HG02852 (cell line): ENCODE results near the gene EHD3.

Experiments used
- ATAC-seq: cut with Tn5 transposase; IDR thresholded peaks from one replicate; pipeline ENCODE4 v1.9.1; 2021; ENCODE audit warnings: mild to moderate bottlenecking, moderate library complexity; ENCODE audit not compliant: unreplicated experiment

EHD3 gene

GRCh38 chr2:31235504-31235902 lies 1.6 kb downstream of the EHD3 start:
- ATAC-seq, result no peak

DNA sequence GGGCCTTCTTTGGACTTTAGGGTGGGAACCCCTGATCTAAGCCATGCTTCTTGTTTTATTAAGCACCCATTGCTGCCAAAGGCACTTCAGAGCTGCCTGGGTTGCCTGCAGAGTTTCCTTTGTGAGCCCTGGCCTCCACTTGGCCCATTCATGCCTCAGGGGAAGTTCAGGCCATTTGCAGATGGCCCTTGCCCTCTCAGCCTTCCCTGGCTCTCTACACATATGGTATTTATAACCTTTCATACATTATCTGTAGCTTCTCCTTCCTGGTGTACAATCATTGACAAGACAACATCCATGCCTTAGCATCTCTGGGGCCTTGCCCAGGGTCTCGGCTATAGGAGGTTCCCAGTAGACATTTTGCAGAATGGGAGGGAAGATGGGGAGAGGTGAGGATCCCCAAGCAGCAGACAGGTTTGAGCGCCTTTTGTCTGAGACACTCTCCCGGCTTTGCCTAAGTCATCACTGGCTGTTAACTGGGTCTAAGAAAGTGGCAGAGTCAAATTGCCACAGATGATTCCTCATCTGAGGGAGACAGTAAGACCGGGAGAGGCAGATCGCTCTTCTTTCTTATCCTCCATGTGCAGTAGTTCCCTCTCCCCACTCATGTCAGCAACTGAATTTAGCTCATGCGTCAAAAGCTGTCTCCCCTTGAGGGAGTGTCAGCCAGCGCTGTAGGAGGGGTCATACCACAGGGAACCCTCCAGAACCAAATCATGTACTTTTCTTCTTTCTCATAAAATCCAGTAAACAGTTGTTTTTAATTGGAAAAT lies 2.7 kb downstream of the EHD3 start:
- ATAC-seq, result no peak

GRCh38 chr2:31237348-31238017 lies 3.5 kb downstream of the EHD3 start:
- ATAC-seq, result no peak

- no peak for ATAC-seq
Measured at GRCh38 chr2:31238126-31238905, 4.4 kb downstream of the EHD3 start.

GRCh38 chr2:31238906-31239592 lies 5.1 kb downstream of the EHD3 start:
- no peak for ATAC-seq

- no peak for ATAC-seq
Measured at GRCh38 chr2:31239593-31240177, 5.7 kb downstream of the EHD3 start.

DNA sequence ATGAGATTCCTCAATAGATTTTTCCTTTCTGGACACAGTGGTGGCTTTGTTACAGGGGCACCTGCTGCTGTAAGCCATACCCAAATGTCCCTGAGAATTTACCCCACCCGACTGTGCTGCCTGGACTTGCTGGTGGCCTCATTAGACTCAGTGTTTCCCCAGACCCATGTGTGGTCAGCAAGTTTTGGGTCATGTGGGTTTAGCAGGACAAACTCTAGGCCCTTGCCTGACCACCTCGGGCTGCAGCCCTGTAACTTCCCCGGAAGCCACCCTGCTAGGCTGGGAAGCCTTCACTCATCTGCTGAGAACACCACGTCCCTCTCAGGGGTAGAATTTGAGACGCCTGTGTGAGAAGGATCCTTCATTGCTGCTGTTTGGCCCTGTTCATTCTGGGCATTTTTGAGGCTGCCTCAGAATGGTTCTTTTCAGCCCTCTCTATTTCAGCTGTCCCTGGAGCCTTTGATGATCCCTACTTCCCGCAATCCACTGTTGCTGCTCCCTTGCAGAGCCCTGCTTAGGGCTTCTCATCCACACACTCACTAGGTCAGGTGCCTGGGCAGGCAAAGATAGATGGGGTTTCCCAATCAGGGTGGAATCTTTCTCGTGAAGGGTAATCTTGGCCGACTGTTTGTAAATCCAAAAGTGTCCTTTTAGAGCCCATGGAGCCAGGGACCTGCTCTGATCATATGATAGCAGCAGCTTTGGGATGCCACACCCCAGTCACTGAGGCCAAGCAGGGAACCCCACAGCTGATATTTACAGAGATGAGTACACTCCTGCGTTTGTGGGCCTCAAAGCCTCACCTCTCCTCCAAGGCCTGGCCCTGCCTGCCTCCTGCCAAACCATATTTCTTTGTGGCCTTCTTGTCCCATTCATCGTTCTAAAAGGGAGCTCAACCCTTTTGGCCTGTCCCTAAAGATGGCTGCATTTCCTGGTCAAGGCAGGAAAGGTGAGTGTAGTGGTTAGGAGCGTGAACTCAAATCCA lies 6.7 kb downstream of the EHD3 start:
- no peak for ATAC-seq

DNA sequence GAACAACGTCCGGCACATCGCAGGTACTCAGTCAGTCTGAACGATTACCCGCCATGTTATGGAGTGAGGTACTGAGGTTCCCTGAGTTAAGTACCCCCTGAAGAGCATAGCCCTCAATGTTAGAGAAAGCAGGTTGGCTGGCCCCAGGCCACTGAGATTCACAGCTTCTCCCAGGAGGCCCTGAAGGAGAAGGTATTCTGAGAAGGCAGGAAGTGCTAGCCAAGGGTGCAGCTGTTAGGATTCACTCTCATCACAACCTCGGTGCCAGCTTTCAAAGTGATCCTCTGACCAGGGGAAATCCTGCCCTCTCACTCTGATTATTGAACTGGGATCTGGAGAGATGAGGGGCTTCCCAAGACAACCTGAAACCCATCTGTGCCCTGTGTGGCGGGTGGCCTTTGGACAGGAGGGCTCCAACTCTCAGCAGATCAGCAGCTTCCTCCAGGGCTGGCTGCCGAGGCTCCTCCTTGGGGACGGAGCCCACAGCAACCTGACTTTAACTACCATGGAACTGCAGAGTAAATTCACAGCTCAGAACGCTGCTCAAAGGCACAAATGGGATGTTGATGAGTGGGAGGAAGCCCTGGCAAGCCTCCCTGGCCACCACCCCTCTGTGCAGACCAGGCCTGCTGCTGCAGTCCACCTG lies 7.8 kb downstream of the EHD3 start:
- ATAC-seq, result no peak

GRCh38 chr2:31243053-31243452 lies 9.1 kb downstream of the EHD3 start:
- no peak for ATAC-seq

GRCh38 chr2:31244101-31244500 lies 10.1 kb downstream of the EHD3 start:
- no peak for ATAC-seq

DNA sequence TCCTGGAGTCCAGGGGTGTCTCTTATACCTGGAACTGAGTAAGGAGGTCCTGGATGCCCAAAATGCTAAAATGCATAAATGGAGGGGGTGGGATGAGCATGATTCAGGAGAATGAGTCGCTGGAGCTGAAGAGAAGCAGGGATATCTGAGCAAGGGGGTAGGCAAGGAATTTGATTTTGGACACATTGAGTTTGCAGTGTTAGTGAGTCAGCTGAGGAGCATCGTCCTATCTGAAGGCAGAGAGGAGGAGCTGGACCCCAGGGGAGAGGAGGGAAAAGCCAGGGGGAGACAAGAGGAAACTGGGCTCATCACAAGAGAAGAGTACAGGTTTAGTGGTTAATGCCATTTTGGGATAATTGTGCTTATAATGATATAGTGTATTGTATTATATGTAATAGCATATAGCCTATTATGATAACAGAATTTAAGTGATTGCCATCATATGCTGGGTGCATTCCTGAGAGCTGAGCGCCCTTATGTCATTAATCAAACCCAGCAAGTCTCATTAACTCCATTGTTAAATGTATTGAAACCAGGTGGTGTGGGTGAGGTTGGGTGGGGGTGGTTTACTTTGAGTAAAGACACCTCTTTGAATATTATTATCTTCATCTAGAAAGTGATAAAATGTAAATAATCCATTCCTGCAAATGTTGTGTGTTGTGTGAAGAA lies 12.4 kb downstream of the EHD3 start:
- no peak for ATAC-seq

DNA sequence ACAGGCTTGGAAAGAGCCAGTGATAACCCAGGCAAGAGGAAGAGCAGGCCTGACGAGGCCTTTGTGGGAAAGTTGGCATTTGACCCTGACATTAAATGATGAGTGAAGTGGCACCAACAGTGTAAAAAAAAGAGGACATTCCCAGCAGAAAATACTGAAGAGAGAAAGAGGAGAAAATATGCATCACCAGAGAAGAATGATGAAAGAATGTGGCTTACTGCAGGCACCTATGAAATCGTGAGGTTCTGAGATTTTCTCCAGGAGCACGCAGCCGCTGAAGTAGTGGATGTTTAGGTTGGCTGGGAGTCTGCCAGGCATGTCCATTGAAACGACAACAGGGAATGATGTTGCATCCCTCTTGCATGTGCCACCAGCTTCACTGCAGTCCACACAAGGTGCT lies 13.8 kb downstream of the EHD3 start:
- ATAC-seq, result no peak

GRCh38 chr2:31248139-31248538 lies 14.2 kb downstream of the EHD3 start:
- ATAC-seq, result no peak

DNA sequence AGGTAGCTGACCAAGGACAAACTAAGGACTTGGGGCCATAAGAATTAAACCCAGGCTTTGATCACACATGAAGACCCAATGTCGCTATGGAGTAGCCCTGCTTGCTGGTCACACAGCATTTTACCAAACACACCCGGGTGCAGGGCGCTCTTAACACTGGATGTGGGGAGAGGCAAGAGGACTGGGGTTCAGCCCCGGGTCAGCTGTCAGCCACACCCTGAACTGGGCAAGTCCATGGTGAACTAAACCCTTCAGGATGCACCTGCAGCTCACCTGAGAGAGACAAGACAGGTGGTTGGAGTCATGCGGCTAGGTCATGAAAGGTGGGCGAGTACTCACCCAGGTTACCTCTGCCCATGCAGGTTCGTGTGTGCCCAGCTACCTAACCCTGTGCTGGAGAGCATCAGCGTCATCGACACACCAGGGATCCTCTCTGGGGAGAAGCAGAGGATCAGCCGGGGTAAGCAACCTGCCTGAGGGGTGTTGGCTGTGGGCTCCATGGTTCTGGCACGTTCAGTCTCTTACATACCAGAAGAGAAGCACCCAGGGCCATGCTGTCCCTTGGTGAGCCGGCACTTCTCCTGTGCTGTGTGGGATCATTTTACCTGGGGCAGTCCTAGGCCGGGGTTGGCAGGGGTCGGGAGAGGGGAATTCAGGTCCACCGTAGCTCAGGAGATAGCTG lies 15.2 kb downstream of the EHD3 start:
- no peak for ATAC-seq

DNA sequence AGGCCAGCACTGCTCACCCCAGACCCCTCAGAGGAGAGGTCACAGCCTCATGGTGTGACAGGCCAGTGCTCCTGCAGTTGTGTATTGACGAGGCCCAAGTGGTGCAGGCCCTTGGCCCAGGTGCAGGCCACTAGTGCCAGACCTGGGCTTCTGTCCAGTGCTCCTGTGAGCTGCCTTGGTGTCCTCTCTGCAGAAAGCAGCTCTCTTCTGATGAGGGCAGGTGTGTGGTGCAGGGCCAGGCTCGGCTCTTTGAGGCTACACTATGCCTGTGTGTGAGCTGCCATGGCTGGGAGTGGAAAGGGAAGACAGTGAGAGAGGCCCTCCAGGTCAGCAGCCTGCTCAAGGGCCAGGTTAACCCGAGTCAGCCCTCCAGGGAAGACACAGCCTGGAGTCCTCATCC lies 17.1 kb downstream of the EHD3 start:
- ATAC-seq, result no peak

- no peak for ATAC-seq
Measured at GRCh38 chr2:31251851-31252250, 17.9 kb downstream of the EHD3 start.

DNA sequence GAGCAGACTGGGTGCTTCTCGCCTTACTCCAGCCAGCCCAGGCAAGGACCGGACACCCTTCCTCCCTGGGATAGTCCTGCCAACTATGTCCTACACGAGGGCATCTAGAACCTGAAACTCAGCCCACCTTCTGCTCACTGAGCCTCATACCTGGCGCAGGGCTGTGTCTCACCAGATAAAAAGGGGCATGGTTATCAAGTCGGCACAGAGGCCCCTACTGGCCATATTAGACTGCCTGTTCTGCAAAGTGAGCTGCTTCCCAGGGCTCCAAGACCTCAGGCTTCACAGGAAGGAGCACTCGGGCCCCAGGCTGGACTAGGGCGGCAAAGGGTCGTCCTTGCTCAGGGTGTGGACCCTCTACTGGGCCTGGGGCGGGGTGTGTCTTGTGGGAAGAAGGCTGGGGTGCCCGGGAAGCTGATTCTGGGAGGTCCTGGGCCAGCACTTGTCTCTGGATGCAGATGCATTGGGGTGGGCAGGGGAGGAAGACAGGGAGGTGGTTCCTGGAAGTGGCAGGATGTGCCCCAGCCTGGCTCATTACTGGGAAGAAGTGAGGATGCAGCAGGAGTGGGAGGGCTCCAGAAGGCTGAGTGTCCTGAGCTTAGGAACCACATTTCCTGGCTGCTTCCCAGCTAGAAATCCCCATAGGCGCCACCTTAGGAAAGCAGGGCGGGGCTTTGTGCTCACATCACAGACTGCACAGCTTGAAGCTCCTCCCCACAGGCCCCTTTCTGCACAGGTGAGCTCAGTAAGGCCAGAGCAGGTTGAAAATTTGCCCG lies 19.6 kb downstream of the EHD3 start:
- no peak for ATAC-seq
